HepG2 (cell line): Measurements from ENCODE around the gene DNAAF3. TPM values are rescaled to one million over a fixed set of nuclear protein-coding genes. Genes with fewer than 3 reads are reported as not detected.

Experiments used
- CEBPB ChIP-seq: IDR thresholded peaks from 2 replicates; pipeline ENCODE4 v1.6.1; 2011; ENCODE audit warnings: low read depth, low read length, improper control_type of control experiment, borderline replicate concordance
- GABPA ChIP-seq, 2 experiments: IDR thresholded peaks; 2 replicates each; pipeline ENCODE4 v1.6.1; 2011 to 2016; ENCODE audit warnings: low read depth in 2 of 2, low read length in 1 of 2, missing biosample characterization in 1 of 2, missing genetic modification characterization in 1 of 2
- JARID2 ChIP-seq: sonication (generic); formaldehyde crosslinking; IDR thresholded peaks from 2 replicates; pipeline ENCODE4 v1.8.1; 2023; ENCODE audit warnings: missing genetic modification reagents, inconsistent platforms; ENCODE audit not compliant: insufficient replicate concordance
- KAT7 ChIP-seq: IDR thresholded peaks from 2 replicates; pipeline ENCODE4 v1.6.1; 2018; ENCODE audit warnings: borderline replicate concordance, missing compliant biosample characterization
- KDM3A ChIP-seq: IDR thresholded peaks from 2 replicates; pipeline ENCODE4 v1.6.1; 2018; ENCODE audit warnings: low read depth, missing compliant biosample characterization
- LCORL ChIP-seq, 2 experiments: fragments of 450-650 bp in 1 of 2; sonication (generic) in 1 of 2; formaldehyde crosslinking in 1 of 2; IDR thresholded peaks; 2 replicates each; pipeline versions ENCODE4 v1.5.0 to v1.6.1; 2017 to 2020; ENCODE audit warnings: antibody characterized with exemption in 1 of 2, missing genetic modification reagents in 1 of 2
- MAFK ChIP-seq, 2 experiments: IDR thresholded peaks in 1 of 2; conservative IDR thresholded peaks in 1 of 2; 2 replicates each; pipeline ENCODE4 v1.6.1; 2011; ENCODE audit warnings: improper control_type of control experiment in 2 of 2, low read length in 2 of 2
- MED13 ChIP-seq: sonication (generic); formaldehyde crosslinking; IDR thresholded peaks from 2 replicates; pipeline ENCODE4 v1.5.0; 2020; ENCODE audit warnings: missing genetic modification reagents
- MYNN ChIP-seq: sonication (generic); formaldehyde crosslinking; IDR thresholded peaks from 2 replicates; pipeline ENCODE4 v1.4.0; 2020; ENCODE audit warnings: mild to moderate bottlenecking, low read depth, missing genetic modification reagents
- NR2C2 ChIP-seq: sonication (generic); formaldehyde crosslinking; IDR thresholded peaks from 2 replicates; pipeline ENCODE4 v1.4.0; 2020; ENCODE audit warnings: missing genetic modification reagents, mild to moderate bottlenecking, moderate library complexity, borderline replicate concordance
- PAX8 ChIP-seq: sonication (generic); formaldehyde crosslinking; IDR thresholded peaks from 2 replicates; pipeline ENCODE4 v1.8.0; 2022; ENCODE audit warnings: mild to moderate bottlenecking, missing genetic modification reagents, borderline replicate concordance
- PITX1 ChIP-seq: sonication (generic); formaldehyde crosslinking; IDR thresholded peaks from 2 replicates; pipeline ENCODE4 v1.5.1; 2020; ENCODE audit warnings: mild to moderate bottlenecking, missing genetic modification reagents
- RBAK ChIP-seq: sonication (generic); formaldehyde crosslinking; IDR thresholded peaks from 2 replicates; pipeline ENCODE4 v1.5.1; 2020; ENCODE audit warnings: mild to moderate bottlenecking, missing genetic modification reagents
- RBFOX2 ChIP-seq: fragments of 200-400 bp; formaldehyde crosslinking; IDR thresholded peaks from 2 replicates; pipeline ENCODE4 v1.6.1; 2017; ENCODE audit warnings: low read depth, mild to moderate bottlenecking, low read length
- RELA ChIP-seq: sonication (generic); formaldehyde crosslinking; IDR thresholded peaks from 2 replicates; pipeline ENCODE4 v1.4.0; 2020; ENCODE audit warnings: missing genetic modification reagents
- SRSF1 ChIP-seq: fragments of 200-400 bp; formaldehyde crosslinking; optimal IDR thresholded peaks from 2 replicates; pipeline ENCODE3; 2017; ENCODE audit warnings: mild to moderate bottlenecking, low read depth, low read length, moderate library complexity
- SRY ChIP-seq: sonication (generic); formaldehyde crosslinking; IDR thresholded peaks from 2 replicates; pipeline ENCODE4 v1.8.0; 2022; ENCODE audit warnings: mild to moderate bottlenecking, missing genetic modification reagents
- TRIM24 ChIP-seq: sonication (generic); formaldehyde crosslinking; IDR thresholded peaks from 2 replicates; pipeline ENCODE4 v1.8.0; 2022; ENCODE audit warnings: mild to moderate bottlenecking, missing genetic modification reagents
- ZBTB49 ChIP-seq: sonication (generic); formaldehyde crosslinking; IDR thresholded peaks from 2 replicates; pipeline ENCODE4 v1.4.0; 2020; ENCODE audit warnings: missing genetic modification reagents, borderline replicate concordance
- ZFP90 ChIP-seq: sonication (generic); formaldehyde crosslinking; IDR thresholded peaks from 2 replicates; pipeline ENCODE4 v1.8.0; 2022; ENCODE audit warnings: missing genetic modification reagents, mild to moderate bottlenecking, inconsistent platforms, borderline replicate concordance
- ZIK1 ChIP-seq: sonication (generic); formaldehyde crosslinking; IDR thresholded peaks from 2 replicates; pipeline ENCODE4 v1.5.0; 2020; ENCODE audit warnings: mild to moderate bottlenecking, low read depth, missing genetic modification reagents, borderline replicate concordance
- ZNF780A ChIP-seq: sonication (generic); formaldehyde crosslinking; IDR thresholded peaks from 2 replicates; pipeline ENCODE4 v1.8.0; 2022; ENCODE audit warnings: mild to moderate bottlenecking, missing genetic modification reagents, moderate library complexity
- ZNF83 ChIP-seq: sonication (generic); formaldehyde crosslinking; IDR thresholded peaks from 2 replicates; pipeline ENCODE4 v1.4.0; 2020; ENCODE audit warnings: missing genetic modification reagents, mild to moderate bottlenecking, borderline replicate concordance
- polyA plus RNA-seq, 8 experiments: library from polyadenylated mRNA; depleted of rRNA in 3 of 8; stranded (reverse) in 7 of 8; unstranded in 1 of 8; fragments of >200 nt; fragmentation: Illumina TruSeq in 4 of 8; extraction: Trizol in 4 of 8; gene quantifications; 2 replicates each; pipeline versions ENCODE4 v1.2.1 to v1.2.3, GENCODE V29; 2011 to 2016; ENCODE audit warnings: low read depth in 4 of 8, missing spikeins in 1 of 8, mixed read lengths in 1 of 8; ENCODE audit not compliant: insufficient read depth in 1 of 8
- total RNA-seq, 5 experiments: library from RNA; depleted of rRNA; stranded (reverse); fragments of >200 nt; fragmentation: Illumina TruSeq; extraction: Trizol; gene quantifications; 2 replicates each; pipeline ENCODE4 v1.2.3, GENCODE V29; 2016; ENCODE audit warnings: low read depth in 1 of 5
- TF ChIP-seq, protein P1 (sequence below): sonication (generic); formaldehyde crosslinking; IDR thresholded peaks from 2 replicates; pipeline ENCODE4 v1.8.1; 2023; ENCODE audit warnings: missing genetic modification reagents, inconsistent platforms, borderline replicate concordance

Gene DNAAF3
- total and polyA plus RNA-seq, 2 of the 13 experiments (the other 11 are each of a cell fraction or from before 2014, with no cell fraction given) = 0.30 to 0.40 TPM

GRCh38 chr19:55209693-55210472 is 43.5 kb upstream of the DNAAF3 start (continued):
- TF ChIP-seq, protein P1, sequence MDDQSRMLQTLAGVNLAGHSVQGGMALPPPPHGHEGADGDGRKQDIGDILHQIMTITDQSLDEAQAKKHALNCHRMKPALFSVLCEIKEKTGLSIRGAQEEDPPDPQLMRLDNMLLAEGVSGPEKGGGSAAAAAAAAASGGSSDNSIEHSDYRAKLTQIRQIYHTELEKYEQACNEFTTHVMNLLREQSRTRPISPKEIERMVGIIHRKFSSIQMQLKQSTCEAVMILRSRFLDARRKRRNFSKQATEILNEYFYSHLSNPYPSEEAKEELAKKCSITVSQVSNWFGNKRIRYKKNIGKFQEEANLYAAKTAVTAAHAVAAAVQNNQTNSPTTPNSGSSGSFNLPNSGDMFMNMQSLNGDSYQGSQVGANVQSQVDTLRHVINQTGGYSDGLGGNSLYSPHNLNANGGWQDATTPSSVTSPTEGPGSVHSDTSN = no peak
- no peak for TF ChIP-seq SRSF1
- TF ChIP-seq ZFP90 (CRISPR knock-in tag) = no peak
- TF ChIP-seq ZBTB49 = no peak
- TF ChIP-seq NR2C2 (CRISPR knock-in tag) = no peak
- no peak for TF ChIP-seq KAT7 (CRISPR knock-in tag)
- no peak for TF ChIP-seq MYNN (CRISPR knock-in tag)
- TF ChIP-seq RBAK (CRISPR knock-in tag) = no peak
- TF ChIP-seq JARID2 (CRISPR knock-in tag) = no peak
- TF ChIP-seq RBFOX2 = peak; percentile 56; the same call in 1 of the 2 replicates
- peak; percentile 74; the same call in 1 of the 2 replicates for TF ChIP-seq ZNF83 (CRISPR knock-in tag)
- no peak for TF ChIP-seq GABPA (IDR thresholded peaks at IDR 0.05; ENCODE audit: low read depth, low read length)
- no peak for TF ChIP-seq GABPA (CRISPR knock-in tag; IDR thresholded peaks at IDR 0.05; ENCODE audit: low read depth)
- no peak for TF ChIP-seq RELA (CRISPR knock-in tag)
- TF ChIP-seq PAX8 (CRISPR knock-in tag) = no peak
- TF ChIP-seq CEBPB = no peak
- no peak for TF ChIP-seq MED13 (CRISPR knock-in tag)
- TF ChIP-seq ZNF780A (CRISPR knock-in tag) = no peak
- TF ChIP-seq PITX1 (CRISPR knock-in tag) = no peak; the same call in 1 of the 2 replicates
- TF ChIP-seq LCORL (IDR thresholded peaks at IDR 0.05) = no peak
- peak; percentile 9; the same call in 1 of the 2 replicates for TF ChIP-seq LCORL (CRISPR knock-in tag; IDR thresholded peaks at IDR 0.05)
- TF ChIP-seq TRIM24 = no peak
- TF ChIP-seq KDM3A = no peak; the same call in 1 of the 2 replicates
- peak; percentile 67; the same call in 1 of the 2 replicates for TF ChIP-seq ZIK1 (CRISPR knock-in tag)
- TF ChIP-seq MAFK (conservative IDR thresholded peaks at IDR 0.05 in 1 of 2, IDR thresholded peaks at IDR 0.05 in 1 of 2; ENCODE audit: low read length in 2 of 2) = no peak
- TF ChIP-seq SRY = 0 out of 2 replicates have a peak, but pooled peaks have one; percentile 74
